ENCODE data around the gene ZNF653. TPM values are rescaled to one million over a fixed set of nuclear protein-coding genes. Genes with fewer than 3 reads are reported as not detected.

The ZNF653 gene
- total and polyA plus RNA-seq, 9 of the 15 experiments (the other 6 are each of a cell fraction or from before 2014, with no cell fraction given): 1.6 to 8.0 (median 4.2) TPM; not detected in 2

DNA sequence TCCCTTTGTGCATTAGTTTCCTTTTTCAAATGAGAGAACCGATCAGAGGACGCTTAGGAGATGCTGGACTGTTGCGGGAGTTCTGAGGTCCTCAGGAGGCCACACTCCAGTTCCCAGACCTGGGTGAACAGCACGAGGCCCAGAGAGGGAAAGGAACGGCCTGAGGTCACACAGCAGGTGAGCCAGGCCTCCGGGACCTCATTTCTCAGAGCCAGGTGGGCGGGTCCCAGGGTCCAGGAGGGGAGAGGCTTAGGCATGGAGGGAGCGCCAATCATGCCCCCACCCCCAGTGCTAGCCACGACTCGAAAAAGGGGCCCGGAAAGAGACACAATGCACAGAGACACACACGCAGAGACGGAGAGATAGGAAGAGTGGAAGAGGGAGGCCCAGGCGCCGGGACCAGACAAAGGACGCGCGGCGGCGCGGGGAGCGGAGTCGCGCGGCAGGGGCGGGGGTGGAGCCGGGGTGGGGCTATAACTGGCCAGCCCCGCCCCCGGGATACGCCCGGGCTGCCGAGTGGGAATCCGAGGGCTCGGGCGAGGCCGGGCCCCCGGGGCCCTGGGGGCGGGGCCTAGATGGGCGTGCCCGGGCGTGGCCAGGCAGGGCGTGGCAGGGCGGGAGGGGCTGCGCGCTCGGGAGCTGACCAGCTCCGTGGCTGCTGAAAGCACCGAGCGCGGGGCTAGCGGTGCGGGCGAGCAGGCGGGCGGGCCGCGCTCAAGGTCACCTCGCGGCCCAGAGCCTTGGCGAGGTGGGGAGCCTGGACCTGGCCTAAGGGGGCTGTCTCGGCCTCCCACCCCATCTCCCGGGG lies 26.3 kb downstream of the ZNF653 start (continued):
- peak; percentile 53; the same call in 1 of the 2 replicates for TF ChIP-seq SAFB (IDR thresholded peaks at IDR 0.05; ENCODE audit: borderline replicate concordance, low read depth, low read length)
- TF ChIP-seq WHSC1 (IDR thresholded peaks at IDR 0.05; ENCODE audit: low read length): no peak
- TF ChIP-seq, protein P1, sequence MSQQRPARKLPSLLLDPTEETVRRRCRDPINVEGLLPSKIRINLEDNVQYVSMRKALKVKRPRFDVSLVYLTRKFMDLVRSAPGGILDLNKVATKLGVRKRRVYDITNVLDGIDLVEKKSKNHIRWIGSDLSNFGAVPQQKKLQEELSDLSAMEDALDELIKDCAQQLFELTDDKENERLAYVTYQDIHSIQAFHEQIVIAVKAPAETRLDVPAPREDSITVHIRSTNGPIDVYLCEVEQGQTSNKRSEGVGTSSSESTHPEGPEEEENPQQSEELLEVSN (IDR thresholded peaks at IDR 0.05; ENCODE audit: borderline replicate concordance in 1 of 2, extremely low read depth in 1 of 2, insufficient read depth in 1 of 2, insufficient read length in 1 of 2, low read depth in 1 of 2, low read length in 1 of 2, poor library complexity in 1 of 2, severe bottlenecking in 1 of 2): peak; percentile 14 to 84
- TF ChIP-seq STAG1 (CRISPR knock-in tag; IDR thresholded peaks at IDR 0.05; ENCODE audit: borderline replicate concordance): peak; percentile 39; the same call in 1 of the 2 replicates
- peak; percentile 75 to 86 for TF ChIP-seq KDM1A (IDR thresholded peaks at IDR 0.05)
- TF ChIP-seq CBFB (CRISPR knock-in tag; IDR thresholded peaks at IDR 0.05): no peak
- peak; percentile 38; the same call in 1 of the 2 replicates for TF ChIP-seq ATF7 (IDR thresholded peaks at IDR 0.05)
- peak; percentile 96 for TF ChIP-seq KLF1 (tag; IDR thresholded peaks at IDR 0.05)
- TF ChIP-seq ZNF507 (tag; conservative IDR thresholded peaks at IDR 0.05): no peak
- peak; percentile 89 for TF ChIP-seq CXXC5 (CRISPR knock-in tag; IDR thresholded peaks at IDR 0.05)
- peak; percentile 83 for TF ChIP-seq HMGN3 (IDR thresholded peaks at IDR 0.05; ENCODE audit: borderline replicate concordance, extremely low read depth, insufficient read length, low read depth, low read length)
- no peak for TF ChIP-seq ZNF133 (CRISPR knock-in tag; IDR thresholded peaks at IDR 0.05)
- peak; percentile 57; the same call in 1 of the 2 replicates for TF ChIP-seq ADNP (tag; IDR thresholded peaks at IDR 0.05)
- no peak for TF ChIP-seq BACH1 (tag; IDR thresholded peaks at IDR 0.05)
- no peak for TF ChIP-seq NFYB (IDR thresholded peaks at IDR 0.05; ENCODE audit: extremely low read depth, insufficient read length)
- TF ChIP-seq TCFL5 (CRISPR knock-in tag; conservative IDR thresholded peaks at IDR 0.05): no peak
- TF ChIP-seq, protein P2, sequence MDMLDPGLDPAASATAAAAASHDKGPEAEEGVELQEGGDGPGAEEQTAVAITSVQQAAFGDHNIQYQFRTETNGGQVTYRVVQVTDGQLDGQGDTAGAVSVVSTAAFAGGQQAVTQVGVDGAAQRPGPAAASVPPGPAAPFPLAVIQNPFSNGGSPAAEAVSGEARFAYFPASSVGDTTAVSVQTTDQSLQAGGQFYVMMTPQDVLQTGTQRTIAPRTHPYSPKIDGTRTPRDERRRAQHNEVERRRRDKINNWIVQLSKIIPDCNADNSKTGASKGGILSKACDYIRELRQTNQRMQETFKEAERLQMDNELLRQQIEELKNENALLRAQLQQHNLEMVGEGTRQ (CRISPR knock-in tag; IDR thresholded peaks at IDR 0.05): peak; percentile 23; the same call in 1 of the 2 replicates
- TF ChIP-seq, protein P3, sequence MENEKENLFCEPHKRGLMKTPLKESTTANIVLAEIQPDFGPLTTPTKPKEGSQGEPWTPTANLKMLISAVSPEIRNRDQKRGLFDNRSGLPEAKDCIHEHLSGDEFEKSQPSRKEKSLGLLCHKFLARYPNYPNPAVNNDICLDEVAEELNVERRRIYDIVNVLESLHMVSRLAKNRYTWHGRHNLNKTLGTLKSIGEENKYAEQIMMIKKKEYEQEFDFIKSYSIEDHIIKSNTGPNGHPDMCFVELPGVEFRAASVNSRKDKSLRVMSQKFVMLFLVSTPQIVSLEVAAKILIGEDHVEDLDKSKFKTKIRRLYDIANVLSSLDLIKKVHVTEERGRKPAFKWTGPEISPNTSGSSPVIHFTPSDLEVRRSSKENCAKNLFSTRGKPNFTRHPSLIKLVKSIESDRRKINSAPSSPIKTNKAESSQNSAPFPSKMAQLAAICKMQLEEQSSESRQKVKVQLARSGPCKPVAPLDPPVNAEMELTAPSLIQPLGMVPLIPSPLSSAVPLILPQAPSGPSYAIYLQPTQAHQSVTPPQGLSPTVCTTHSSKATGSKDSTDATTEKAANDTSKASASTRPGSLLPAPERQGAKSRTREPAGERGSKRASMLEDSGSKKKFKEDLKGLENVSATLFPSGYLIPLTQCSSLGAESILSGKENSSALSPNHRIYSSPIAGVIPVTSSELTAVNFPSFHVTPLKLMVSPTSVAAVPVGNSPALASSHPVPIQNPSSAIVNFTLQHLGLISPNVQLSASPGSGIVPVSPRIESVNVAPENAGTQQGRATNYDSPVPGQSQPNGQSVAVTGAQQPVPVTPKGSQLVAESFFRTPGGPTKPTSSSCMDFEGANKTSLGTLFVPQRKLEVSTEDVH (IDR thresholded peaks at IDR 0.05; ENCODE audit: low read depth, partially characterized antibody): no peak
- peak; percentile 55; the same call in 1 of the 2 replicates for TF ChIP-seq MYC (IDR thresholded peaks at IDR 0.05; ENCODE audit: low read depth, low read length)
- no peak for TF ChIP-seq MYC (CRISPR knock-in tag; IDR thresholded peaks at IDR 0.05; ENCODE audit: borderline replicate concordance, low read depth)
- TF ChIP-seq NR1H2 (CRISPR knock-in tag; IDR thresholded peaks at IDR 0.05): no peak
- no peak for TF ChIP-seq POLR2B (IDR thresholded peaks at IDR 0.05; ENCODE audit: low read depth, partially characterized antibody)
- TF ChIP-seq ZBTB7A (IDR thresholded peaks at IDR 0.05; ENCODE audit: borderline replicate concordance, control insufficient read depth, low read depth, low read length): peak; percentile 77

Data from K562 (cell line).